Keratinocyte (primary cell): ENCODE results near the gene KRT14.

ENCODE experiments used
- CTCF ChIP-seq, 3 experiments: IDR thresholded peaks in 1 of 3; conservative IDR thresholded peaks in 1 of 3; optimal IDR thresholded peaks in 1 of 3; 2 replicates in 2 of 3; 3 replicates in 1 of 3; pipeline versions ENCODE3 to v1.5.1; 2011; ENCODE audit warnings: low read length in 3 of 3, mild to moderate bottlenecking in 3 of 3, moderate library complexity in 2 of 3, control low read depth in 1 of 3, inconsistent platforms in 1 of 3; ENCODE audit not compliant: insufficient read depth in 2 of 3; ENCODE audit errors: extremely low read depth in 1 of 3
- EZH2 ChIP-seq: IDR thresholded peaks from one replicate; pipeline ENCODE4 v1.6.1; 2012; ENCODE audit warnings: inconsistent platforms, mild to moderate bottlenecking, low read length, moderate library complexity

GRCh38 chr17:41579484-41580243 lies 7.0 kb downstream of the KRT14 start:
- TF ChIP-seq CTCF (optimal IDR thresholded peaks at IDR 0.05 in 1 of 3, IDR thresholded peaks at IDR 0.05 in 1 of 3, conservative IDR thresholded peaks at IDR 0.05 in 1 of 3; ENCODE audit: extremely low read depth in 1 of 3, insufficient read depth in 2 of 3, low read length in 3 of 3) (peak; percentile 93 to 100 (median 98)), EZH2 (no peak)
